SKM-1 treated with dmso at 0.1 percent for 144 hours (cell line): ENCODE data around the gene GRK3.

Experiments
- DNase-seq: peaks from one replicate; lab custom pipeline; 2025; ENCODE audit not compliant: unreplicated experiment; lab: John Stamatoyannopoulos, UW

GRK3 gene

GRCh38 chr22:25777870-25778269 lies 213.4 kb downstream of the GRK3 start:
- peak; percentile 46 for DNase-seq
